Midbrain (tissue), 1 donor: ENCODE data around the gene HIVEP3.

Experiments
- DNase-seq: peaks from one replicate; lab custom pipeline; 2025; lab: John Stamatoyannopoulos, UW

The HIVEP3 gene

DNA sequence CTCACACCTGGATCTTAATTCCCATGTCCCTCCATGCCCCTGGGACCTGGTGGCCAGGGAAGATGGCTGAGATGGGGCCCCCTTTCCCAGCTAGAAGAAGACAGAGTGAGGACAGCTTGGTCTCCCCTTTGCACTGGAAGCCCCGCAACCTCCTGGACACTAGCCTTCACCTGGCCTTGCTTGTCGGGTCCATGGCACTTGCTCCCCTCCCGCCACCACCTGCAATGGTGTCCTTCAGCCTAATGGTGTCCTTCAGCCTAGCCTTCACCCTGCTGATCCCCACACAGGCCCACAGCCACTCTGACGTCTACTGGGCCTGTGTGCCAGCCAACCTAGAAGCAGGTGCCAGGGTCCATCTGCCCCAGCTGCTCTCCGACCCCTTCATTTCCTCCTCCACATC lies 388.3 kb downstream of the HIVEP3 start:
- DNase-seq = no peak

DNA sequence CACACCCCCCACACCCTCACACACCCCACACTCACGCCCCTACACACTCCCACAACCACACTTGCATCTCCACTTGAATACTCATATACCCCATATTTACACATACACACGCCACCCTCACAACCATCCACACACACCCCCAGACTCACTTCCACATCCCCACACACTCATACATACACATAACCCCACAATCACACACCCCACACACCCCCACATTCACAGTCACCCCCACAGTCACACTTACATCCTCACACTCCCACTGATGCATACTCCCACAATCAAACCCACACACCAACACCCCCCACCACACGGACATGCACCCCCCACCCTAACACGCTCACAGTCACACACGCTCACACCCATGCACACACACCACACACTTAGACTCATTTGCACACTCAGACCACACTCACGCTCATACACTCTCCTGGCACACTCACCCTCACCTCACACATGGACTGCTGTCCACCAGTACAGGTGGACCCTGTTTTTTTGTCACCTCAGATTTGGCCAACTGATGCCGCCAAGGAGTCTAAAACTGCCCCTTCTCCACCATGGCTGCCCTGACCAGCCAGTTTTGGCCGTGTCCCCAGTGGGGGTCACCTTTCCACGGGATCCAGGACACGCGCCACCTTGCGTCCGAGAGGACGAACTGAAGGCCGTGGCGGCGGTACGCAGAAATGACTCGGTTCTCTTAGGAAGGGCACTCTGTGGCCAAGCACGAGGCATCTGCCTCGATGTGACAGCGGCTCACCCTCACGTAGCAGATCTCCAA lies 388.9 kb downstream of the HIVEP3 start:
- no peak for DNase-seq

- no peak for DNase-seq
These were observed 389.8 kb downstream of the HIVEP3 start for GRCh38 chr1:41528726-41529605.

DNA sequence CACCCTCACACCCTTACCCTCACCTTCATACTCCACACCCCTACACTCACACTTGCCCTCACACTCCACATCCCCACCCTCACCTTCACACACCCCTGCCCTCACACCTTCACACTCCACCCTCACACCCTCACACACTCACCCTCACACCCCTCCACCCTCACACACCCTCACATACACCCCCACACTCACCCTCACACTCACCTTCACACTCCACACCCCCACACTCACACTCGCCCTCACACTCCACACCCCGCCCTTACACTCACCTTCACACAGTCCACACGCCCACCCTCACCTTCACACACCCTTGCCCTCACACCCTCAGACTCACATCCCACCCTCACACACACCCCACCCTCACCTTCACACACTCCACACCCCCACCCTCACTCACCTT lies 390.6 kb downstream of the HIVEP3 start:
- DNase-seq = no peak

GRCh38 chr1:41526956-41527561 lies 391.7 kb downstream of the HIVEP3 start:
- DNase-seq = no peak

GRCh38 chr1:41525891-41526587 lies 392.7 kb downstream of the HIVEP3 start:
- no peak for DNase-seq

- no peak for DNase-seq
These were observed 393.7 kb downstream of the HIVEP3 start for GRCh38 chr1:41524676-41525675.

DNA sequence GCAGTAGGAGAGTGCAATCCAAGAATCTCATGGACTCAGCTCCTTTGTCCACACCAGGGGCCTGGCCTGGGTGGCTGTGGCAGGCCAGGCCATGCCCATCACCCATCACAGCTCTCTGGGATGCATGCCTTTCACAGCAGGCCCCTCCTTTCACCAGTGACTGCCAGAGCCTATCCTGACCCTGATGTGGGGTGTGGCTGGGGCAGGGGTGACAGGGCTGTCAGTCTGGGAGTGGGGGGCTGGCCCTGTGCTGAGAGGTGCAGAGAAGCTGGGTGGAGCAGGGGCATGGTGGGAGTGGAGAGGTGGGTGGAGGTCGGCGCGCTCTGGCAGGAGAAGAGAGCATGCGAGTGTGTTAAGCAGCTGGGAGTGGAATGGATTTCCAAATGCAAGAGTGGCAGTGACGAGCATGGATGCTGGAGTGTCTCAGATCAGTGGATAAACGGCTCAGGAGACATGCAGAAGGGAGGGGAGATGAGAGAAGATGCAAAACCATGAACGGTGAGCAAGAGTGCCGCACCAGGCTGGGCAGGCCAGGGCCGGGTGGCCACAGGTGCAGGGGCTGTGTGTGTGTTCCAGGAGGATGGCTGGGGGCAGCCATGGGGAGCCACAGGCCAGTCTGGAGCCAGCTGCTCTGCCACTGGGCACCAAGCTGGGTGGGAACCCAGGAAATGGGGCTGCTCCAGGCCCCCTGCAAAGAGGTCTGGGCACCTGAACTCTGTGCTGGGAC lies 394.6 kb downstream of the HIVEP3 start:
- no peak for DNase-seq

DNA sequence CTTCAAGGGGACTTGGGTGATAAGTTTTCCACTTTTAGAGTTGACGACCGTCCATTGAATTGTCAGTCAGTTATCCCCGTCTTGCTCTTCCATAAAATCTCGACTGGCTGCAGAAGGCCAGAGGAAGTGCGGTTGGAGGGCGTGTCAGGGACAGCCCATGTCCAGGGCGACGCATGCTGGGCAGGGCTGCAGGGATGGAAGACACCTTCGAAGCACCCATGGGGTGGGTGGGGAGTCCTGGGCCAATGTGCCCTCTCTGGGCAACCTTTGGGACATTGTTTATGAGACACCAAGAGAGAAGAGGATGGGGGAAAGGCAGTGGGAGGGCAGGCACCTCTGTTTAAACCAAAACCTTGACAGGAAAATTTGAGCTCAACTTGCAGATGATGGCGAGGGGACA lies 395.7 kb downstream of the HIVEP3 start:
- no peak for DNase-seq

GRCh38 chr1:41521766-41522165 lies 397.0 kb downstream of the HIVEP3 start:
- no peak for DNase-seq

GRCh38 chr1:41520951-41521752 lies 397.6 kb downstream of the HIVEP3 start:
- DNase-seq = no peak

DNA sequence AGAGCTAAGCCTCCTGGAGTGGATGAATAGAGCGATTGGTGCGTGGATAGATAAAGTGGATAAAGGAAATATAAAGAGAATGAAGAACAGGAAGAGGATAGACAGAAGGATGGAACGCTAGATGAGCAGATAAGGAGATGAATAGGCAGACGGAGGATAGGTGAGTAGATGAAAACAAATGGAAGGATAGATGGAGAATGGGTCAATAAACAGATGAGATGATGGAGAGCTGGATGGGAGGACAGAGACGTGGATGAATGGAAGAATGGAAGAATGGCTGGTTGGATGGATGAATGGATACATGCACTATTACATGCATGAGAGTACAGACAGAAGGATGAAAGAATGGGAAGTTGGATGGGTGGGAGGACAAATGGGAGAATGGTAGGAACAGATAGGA lies 399.1 kb downstream of the HIVEP3 start:
- DNase-seq = no peak

GRCh38 chr1:41518471-41518870 lies 400.3 kb downstream of the HIVEP3 start:
- DNase-seq = no peak

- DNase-seq = no peak
These were observed 401.7 kb downstream of the HIVEP3 start for GRCh38 chr1:41517062-41517438.

DNA sequence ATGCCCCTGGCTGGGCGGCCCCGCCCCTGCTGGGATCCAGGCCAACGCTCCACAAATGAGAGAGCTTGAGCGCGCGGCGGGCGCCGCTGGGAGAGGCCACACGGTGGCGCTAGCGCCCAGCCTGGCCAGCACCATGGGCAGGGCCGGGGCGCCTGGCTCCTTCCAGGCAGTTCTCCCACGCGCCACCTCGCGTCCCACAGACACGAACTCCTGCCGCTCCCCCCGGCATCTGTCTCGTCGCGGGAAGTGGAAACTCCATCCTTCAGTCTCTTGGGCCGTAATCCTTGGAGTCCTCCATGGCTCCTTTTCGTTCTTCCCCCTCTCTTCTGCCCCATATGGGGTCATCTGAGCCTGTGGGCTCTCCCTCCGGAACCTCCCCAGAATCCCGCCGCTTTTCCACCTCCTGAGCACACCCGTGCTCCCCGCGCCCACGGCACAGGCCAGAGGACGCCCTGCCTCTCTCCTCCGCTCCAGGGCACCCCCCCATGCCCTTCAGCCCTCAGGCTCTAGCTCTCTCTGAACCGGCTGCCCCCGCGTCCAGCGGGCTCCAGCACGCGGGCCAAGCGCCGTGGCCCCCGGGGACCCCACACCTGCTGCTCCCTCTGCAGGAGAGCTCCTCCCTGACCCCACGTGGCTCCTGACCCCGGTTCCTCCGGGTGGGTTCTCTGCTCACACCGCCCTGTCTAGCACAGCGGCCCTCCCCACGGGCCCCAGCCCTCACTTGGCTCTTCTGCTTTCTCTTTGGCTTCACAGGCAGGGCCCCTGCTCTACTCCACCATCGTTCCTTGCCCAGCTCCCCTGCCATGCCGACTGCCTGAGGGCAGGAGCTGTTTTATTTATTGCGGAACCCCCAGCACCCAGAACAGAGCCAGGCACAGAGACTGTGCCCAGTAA lies 402.3 kb downstream of the HIVEP3 start:
- DNase-seq = peak; percentile 94

- no peak for DNase-seq
These were observed 402.9 kb downstream of the HIVEP3 start for GRCh38 chr1:41515778-41516167.

- DNase-seq = peak; percentile 87
These were observed 403.5 kb downstream of the HIVEP3 start for GRCh38 chr1:41515131-41515678.

GRCh38 chr1:41514381-41514780 lies 404.3 kb downstream of the HIVEP3 start:
- peak; percentile 14 for DNase-seq
